ENCODE data around the gene ZNF611.
"Not testable (repeated sequence)": the region's sequence is repeated elsewhere in the genome, so short reads cannot be mapped to it uniquely, and the experiment has no call there.

ZNF611 gene

DNA sequence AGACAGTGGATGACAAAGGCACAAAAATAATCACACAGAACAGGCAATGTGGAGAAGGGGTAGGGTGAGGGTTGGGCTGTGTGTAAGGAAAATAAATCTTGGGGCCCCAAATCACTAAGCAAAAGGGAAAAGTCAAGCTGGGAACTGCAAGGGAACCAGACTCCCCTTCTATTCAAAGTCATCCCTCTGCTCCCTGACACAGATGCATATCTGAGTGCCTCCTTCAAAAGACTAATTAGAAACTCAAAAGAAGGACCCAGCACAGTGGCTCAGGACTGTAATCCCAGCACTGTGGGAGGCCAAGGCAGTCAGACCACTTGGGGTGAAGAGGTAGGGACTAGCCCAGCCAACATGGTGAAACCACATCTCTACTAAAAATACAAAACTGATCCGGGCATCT, 18.3 kb downstream of the ZNF611 start:
- DNase-seq (ENCODE audit: low spot score): no peak

DNA sequence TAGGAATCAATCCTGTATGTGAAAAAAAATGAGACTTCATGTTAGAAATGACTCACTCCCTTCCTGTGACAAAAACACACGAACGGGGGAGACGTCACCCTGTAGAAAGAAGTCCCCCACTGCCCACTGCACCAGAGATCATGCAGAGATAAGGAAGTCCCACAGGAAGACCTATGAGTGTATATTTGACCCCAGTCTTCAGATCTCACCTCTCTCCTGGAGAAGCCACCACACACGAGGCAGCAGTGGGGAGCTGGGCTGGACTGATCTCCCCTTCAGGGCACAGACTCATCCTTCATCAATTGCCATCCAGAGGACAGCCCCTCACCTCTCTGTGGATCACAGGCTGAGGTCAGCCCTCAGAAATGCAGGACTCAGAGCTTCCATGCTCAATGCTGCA, 18.9 kb downstream of the ZNF611 start:
- DNase-seq (ENCODE audit: low spot score): not testable (repeated sequence)

DNA sequence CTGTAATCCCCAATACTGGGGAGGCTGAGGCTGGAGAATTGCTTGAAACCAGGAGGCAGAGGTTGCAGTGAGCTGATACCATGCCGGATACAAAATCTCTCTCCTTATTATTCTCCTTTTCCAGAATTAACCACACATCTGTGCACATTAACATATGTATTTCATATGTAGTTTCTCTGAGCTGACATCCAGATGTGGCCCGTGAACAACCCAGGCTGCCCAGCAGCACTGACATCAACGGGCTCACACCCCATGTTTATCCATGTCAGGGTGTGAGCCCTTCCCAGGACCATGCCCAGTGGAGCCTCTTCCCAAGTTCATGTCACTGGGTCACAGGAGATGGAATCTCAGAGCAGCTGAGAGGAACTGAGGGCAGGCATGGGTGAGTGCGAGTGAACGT, 19.5 kb downstream of the ZNF611 start:
- not testable (repeated sequence) for DNase-seq (ENCODE audit: low spot score)

DNA sequence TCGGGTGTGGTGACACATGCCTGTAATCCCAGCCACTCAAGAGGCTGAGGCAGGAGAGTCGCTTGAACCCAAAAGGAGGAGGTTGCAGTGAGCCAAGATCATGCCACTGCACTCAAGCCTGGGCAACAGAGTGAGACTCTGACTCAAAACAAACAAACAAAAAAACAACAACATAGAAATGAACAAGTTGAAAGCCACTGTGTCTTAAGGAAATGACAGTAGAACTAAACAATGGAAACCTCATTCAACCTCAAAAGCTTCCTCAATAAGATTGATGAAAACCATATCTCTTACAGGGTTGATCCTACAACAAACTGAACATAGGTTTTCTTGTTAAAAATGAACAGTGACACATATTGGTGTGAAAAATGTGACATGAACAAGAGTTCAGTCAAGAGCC, 21.8 kb downstream of the ZNF611 start:
- not testable (repeated sequence) for DNase-seq (ENCODE audit: low spot score)

DNA sequence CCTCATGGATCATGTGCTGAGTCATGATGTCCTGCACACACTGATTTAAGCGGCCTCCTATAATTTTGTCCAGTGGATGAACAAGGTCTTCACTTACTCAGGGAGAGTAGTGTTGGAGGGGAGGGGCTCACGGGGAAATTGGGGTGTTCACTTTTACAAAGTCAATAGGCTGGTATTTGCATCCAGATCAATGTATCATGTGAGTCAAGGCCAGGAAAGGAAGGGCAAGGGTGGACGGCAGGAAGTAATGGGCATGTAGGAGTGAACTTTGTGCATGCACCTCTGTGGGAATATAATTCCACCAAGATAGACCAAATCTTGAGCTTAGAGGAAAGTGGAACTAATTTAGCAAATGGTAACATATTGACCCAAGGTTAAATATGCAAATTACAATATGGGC, 23.2 kb downstream of the ZNF611 start:
- DNase-seq (ENCODE audit: low spot score): not testable (repeated sequence)

DNA sequence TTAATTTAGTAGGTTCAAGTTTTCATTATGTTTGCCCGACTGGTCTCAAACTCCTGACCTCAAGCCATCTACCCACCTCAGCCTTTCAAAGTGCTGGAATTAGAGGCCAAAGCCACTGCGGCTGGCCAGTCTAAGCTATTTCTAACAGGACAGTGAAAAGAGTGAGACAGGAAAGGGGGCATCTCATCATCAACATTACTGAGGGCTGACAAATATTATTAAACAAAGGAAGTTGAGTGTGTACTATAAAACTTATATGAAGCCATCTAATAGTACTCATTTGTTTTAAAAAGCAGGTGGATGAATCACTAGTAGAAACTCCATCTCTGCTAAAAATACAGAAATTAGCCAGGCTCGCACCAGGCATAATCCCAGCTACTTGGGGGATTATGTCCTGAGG, 24.3 kb downstream of the ZNF611 start:
- DNase-seq (ENCODE audit: low spot score): no peak

DNA sequence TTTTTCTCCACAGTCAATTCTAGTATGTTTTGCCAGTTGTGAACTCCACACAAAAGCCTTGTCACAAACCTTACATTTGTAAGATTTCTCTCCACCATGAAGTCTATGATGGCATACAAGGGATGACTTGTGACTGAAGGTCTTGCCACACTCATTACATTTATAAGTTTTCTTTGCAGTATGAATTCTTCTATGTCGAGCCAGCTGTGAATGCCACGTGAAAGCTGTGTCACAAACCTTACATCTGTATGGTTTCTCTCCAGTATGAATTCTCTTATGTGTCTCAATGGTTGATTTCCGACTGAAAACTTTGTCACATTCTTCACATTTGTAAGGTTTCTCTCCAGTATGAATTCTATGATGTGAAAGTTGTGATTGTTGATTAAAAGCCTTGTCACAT, 29.2 kb downstream of the ZNF611 start:
- DNase-seq (ENCODE audit: low spot score): not testable (repeated sequence)

DNA sequence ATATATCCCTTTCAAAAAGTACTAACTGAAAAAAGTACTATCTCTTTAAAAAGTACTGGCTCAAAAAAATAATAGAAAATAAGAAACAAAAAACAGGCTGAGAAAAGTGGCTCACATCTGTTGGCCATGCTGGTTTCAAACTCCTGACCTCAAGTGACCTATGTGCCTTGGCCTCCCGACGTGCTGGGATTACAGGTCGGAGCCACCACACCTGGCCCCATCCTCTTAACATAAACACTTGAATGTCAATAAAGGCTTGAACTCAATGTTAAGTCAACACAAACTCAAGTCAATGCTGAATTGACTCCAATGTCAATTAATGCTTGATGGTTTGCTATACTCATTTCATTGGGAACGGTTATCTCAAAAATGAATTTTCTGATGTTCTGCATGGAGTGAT, 30.9 kb downstream of the ZNF611 start:
- no peak for DNase-seq (ENCODE audit: low spot score)

DNA sequence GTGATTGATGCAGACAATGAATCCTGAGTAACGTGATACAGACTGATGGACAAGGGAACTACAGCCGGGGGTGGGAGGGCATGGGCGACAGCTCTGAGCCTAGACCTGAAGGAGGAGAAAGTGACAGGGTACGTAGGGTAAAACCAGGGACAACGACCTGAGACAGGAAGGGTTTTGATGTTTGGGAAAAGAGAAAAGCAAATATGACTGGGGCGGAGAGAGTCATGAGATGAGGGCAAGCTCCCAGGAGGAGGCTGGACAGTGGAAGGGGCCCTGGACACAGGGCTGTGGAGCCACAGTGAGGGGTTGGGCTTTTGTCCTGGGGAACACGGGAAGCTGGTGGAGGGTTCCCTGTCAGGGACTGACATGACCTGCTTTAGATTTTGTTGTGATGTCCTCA, 34.2 kb downstream of the ZNF611 start:
- no peak for DNase-seq (ENCODE audit: low spot score)

DNA sequence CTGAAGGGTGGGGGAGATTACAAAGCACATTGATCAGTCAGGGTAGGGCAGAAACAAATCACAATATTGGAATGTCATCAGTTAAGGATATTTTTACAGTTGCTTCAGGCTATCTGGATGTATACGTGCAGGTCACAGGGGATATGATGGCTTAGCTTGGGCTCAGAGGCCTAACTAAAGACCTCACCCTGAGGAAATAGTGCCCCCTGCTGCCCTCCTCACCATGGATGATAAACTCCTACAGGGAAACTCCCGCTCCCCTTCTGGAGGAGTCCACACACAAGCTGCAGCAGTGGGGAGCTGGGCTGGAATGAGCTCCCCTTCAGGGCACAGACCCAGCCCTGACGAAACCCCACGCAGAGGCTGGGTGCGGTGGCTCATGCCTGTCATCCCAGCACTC, 35.3 kb downstream of the ZNF611 start:
- not testable (repeated sequence) for DNase-seq (ENCODE audit: low spot score)

DNA sequence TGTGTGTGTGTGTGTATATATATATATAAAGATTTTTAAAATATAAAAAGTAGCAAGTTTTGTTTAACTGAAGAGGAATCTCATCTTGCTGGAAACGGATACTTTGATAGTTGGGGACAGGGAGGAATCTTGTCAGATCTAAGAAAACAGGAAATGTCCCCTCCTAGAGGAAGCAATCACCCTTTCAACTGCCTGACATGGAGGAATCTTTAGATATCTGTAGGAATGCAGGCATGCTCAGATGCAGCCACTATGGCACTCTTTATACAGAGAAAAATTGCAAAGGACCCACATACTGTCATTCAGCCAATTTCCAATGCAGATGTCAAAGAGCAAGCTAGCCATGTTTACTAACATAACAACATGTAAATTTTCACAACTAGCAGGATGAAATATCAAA, 38.8 kb downstream of the ZNF611 start:
- DNase-seq (ENCODE audit: low spot score): no peak

DNA sequence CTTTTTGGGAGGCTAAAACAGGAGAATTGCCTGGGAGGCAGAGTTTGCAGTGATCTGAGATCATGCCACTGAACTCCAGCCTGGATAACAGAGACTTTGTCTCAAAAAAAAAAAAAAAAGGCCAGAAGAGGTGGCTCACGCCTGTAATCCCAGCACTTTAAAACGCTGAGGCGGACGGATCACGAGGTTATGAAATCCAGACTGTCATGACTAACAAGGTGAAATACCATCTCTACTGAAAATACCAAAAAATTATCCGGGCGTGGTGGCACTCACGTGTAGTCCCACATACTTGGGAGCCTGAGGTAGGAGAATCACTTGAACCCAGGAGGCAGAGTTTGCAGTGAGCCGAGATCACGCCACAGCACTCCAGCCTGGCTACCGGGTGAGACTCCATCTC, 39.9 kb downstream of the ZNF611 start:
- DNase-seq (ENCODE audit: low spot score): no peak

DNA sequence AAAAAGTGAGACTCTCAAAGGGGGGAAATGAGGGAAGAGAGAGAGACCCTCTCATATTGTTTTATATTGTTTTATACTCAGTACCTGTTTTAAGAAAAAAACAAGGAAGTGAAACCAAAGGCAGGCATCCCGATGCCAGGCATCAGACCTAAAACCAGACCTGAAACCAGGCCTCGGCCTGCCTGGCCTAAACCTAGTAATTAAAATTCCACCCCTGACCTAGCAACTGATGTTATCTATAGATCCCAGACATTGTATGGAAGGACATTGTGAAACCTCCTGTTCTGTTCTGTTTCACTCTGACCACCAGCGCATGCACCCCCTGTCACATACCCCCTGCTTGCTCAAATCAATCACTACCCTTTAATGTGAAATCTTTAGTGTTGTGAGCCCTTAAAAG, 40.6 kb downstream of the ZNF611 start:
- not testable (repeated sequence) for DNase-seq (ENCODE audit: low spot score)

DNA sequence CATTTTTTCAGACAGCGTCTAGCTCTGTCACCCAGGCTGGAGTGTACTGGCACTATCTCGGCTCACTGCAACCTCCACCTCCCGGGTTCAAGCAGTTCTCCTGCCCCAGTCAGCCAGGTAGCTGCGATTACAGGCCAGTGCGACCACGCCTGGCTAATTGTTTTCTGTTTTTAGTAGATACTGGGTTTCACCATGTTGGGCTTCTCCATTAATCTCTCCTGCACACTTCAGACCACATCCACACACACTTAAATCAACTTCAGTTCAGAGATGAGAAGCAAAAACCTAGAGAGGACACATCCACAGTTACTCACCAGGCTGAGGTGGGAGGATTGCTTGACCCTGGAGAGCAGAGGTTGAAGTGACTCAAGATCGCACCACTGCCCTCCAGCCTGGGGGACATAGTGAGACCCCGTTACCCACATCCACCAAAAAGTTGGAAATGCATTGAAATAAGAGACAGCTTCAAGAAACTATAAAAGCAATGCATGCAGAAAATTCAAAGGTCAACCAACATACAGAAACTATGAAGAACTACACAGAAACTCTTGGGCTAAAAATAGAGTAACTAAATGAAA, 42.3 kb downstream of the ZNF611 start:
- DNase-seq (ENCODE audit: low spot score): no peak

DNA sequence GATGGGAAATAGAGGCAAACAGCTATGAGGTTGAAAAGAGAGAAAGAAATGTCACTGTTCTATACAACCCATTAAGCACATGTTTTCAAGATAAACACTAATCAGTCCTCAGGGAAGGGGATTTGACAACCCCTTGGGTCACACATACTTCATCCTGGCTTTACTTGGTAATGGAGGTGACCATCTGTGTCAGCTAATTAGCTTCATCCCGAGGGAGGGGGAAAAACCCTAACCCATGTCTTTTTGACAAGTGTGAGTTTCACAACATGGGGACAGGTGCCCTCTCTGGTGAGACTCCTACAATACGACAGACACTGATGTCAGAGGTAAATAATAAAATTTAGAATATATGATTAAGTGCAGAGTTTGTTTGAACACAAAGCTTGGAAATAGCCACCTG, 43.1 kb downstream of the ZNF611 start:
- no peak for DNase-seq (ENCODE audit: low spot score)

DNA sequence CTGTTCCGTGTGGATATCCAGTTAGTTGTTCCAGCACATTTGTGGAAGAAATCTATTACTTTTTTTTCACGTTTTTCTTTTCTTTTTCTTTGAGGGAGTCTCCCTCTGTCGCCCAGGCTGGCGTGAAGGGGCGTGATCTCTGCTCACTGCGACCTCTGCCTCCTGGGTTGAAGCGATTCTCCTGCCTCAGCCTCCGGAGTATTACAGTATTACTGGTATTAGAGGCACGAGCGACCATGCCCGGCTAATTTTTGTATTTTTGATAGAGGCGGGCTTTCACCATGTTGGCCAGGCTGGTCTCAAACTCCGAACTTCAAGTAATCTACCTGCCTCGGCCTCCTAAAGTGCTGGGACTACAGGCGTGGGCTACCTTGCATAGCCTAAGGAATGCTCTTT, 43.6 kb downstream of the ZNF611 start:
- no peak for DNase-seq (ENCODE audit: low spot score)

DNA sequence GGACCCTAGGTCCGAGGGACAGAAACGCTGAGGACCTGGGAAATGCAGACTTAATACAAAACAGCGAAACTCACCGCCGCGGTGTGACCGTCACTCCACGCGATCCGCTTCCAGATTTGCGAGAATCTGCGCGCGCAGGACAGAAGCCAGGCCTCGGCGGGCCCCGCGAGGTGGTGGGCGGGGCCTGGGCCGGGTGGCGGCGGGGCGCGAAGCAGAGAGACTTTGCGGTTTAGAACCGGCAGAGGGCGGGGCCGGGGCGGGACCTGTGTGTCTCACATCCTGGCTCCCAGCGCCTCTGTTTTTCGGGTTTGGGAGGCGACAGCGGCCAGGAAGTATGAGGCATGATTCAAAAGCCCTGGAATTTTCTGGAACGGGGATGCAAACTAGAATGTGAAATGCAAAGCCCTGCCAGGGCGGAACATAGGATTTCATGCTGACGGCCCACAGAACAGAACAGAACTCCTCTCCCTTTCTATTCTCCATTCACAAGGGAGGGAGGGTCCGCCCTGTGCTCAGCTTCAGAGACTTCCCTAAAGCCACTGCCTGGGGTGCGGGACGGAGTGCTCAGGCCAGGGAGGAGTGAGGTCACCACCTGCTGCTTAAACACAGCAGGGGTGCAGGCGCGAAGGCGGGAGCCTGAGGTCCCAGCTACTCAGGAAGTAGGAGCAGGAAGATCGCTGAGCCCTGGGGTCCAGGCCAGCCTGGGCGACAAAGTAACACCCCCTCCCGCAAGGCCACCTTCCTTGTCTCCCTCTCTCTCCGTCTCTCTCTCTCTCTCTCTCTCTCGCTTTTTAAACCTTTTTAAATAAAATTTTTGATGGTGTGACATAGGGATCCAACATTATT, 44.3 kb downstream of the ZNF611 start:
- DNase-seq (ENCODE audit: low spot score): peak; percentile 84

DNA sequence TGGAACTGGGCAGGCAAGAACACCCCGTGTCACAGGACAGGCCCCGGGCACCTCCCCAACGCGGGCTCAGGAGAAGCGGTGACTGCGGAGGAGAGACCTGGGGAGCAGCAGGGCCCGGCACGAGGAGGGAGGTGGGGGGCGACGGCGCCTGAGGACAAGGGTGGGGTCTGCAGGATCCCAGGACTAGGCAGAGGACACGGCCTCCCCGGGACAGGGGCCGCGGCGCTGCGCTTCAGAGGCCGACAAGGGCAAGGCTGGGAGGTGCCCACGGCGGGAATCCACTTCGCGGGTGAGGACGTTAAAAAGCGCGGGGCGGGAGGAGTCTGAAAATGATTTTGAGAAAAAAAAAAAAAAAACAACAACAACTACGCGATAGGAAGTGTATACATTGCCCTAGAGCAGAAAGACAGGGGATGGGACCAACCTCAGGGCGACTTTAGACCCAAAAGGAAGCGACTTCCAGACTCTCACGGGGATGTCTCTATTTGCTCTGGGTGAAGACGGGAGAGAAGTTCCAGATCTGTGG, 44.9 kb downstream of the ZNF611 start:
- DNase-seq (ENCODE audit: low spot score): peak; percentile 9

DNA sequence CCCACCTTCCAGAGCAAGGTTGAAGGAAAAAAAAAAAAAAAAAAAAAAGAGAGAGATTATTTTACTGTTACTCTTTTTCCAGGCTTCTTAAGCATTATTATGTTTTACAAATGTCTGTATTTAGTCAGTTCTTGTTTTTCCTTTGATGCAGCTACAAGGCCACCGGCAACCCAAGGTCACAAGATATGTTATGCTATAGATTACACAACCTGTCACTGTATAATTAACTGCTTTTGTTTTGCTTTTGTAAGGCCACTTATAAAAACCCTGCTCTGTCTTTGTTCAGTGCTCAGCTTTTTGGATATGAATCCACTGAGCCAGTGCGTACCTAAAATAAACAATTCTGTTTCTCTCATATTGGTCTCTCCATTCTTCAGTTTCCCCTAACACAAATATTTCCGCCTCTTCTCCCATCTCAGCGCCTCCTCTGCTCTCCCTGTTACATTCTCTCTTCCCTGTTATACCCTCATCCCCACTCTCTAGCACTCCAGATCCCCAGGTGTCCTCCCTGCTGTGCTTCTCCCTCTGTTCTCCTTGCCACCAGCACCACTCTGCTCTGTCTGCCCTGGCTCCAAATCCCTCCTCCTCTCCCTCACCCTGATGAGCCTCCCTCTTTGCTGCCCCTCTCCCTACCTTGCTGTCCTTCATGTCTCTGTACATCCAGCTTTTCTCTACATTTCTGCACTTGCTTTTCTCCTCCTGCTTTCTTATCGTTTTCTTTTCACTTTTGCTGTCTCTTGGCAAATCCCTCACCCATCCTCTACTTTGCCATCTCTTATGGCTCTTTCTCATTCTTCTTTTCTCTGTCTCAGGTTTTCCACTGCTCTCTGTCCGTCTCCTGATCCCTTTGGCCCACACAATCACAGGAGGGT, 45.7 kb downstream of the ZNF611 start:
- not testable (repeated sequence) for DNase-seq (ENCODE audit: low spot score)

DNA sequence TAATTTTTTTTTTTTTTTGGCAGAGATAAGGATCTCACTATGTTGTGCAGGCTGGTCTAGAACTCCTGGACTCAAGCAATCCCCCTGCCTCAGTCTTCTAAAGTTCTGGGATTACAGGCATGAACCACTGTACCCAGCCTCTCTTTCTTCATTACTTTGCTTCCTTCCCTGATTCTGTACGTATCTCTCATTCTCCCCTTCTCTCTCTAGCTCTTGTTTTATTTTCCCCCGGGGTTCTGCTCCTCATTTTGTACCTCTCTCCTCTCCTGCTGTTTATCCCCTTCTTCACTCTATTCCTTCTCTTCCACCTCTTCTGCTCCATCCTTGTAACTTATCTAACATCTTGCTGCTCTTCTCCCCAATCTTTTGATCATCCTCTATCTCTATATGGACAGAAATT, 46.5 kb downstream of the ZNF611 start:
- DNase-seq (ENCODE audit: low spot score): no peak

DNA sequence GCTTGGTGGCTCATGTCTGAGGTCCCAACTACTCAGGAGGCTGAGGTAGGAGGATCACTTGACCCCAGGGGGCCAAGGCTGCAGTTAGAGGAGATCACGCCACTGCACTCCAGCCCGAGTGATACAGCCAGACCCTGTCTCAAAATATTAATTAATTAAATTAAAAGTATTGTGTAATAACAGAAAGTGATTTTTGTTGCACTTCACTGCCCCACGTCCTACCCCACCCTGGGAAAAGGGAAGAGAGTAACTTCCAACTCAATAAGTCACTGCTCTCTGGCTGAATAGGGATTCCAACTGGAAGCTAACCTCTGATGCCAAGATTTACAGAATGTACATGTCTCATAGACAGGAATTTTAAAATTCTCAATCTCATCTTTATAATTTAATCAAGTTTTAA, 47.2 kb downstream of the ZNF611 start:
- DNase-seq (ENCODE audit: low spot score): no peak

DNA sequence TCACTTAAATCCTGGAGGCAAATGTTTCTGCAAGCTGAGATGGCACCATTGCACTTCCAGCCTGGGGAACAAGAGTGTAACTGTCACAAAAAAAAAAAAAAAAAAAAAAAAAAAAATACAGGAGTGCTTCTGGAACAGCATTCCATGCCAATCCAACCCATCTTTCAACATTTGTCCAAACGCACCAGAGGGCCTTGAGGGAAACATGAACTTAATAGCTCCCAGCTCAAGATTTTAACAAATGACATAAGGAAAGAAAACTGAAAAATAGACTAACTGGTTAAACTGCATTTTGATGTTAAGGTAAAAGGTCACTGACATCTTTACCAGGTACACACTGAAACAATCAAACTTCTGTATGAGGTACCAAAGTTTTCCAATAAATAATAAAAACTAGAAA, 49.0 kb downstream of the ZNF611 start:
- no peak for DNase-seq (ENCODE audit: low spot score)

DNA sequence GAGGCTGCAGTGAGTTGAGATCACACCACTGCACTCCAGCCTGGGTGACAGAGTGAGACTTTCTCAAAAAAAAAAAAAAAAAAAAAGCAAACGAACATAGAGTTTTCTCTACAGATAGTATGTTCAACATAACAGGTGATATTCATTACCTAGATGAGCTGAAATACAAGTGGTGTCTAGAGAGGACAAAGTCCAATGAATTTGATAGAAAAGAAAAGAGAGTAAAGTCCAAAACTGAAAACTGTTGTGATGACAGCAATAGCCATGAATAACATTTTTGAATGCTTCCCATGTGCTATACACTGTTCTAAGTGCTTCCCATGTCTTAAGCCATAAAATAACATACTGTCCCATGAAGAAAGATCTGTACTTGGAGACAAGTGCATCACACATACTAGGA, 53.6 kb downstream of the ZNF611 start:
- DNase-seq (ENCODE audit: low spot score): not testable (repeated sequence)
